D721Med (cell line): Measurements from ENCODE around the gene CSPG4.
"Not testable (repeated sequence)": the region's sequence is repeated elsewhere in the genome, so short reads cannot be mapped to it uniquely, and the experiment has no call there.

ENCODE experiments used
- DNase-seq: peaks from one replicate; pipeline ENCODE4 v3.0.0; 2011; ENCODE audit warnings: low spot score; ENCODE audit not compliant: insufficient read length
- FAIRE-seq: peaks from 2 replicates; lab custom pipeline; 2011; peaks lifted over from hg19 to GRCh38; lab: Jason Lieb, UNC
- TF ChIP-seq, protein P1 (sequence below): IDR thresholded peaks from 2 replicates; pipeline ENCODE4 v1.5.1; 2012; ENCODE audit warnings: mild to moderate bottlenecking, control low read depth; ENCODE audit not compliant: insufficient read depth; ENCODE audit errors: missing control alignments

CSPG4 gene

DNA sequence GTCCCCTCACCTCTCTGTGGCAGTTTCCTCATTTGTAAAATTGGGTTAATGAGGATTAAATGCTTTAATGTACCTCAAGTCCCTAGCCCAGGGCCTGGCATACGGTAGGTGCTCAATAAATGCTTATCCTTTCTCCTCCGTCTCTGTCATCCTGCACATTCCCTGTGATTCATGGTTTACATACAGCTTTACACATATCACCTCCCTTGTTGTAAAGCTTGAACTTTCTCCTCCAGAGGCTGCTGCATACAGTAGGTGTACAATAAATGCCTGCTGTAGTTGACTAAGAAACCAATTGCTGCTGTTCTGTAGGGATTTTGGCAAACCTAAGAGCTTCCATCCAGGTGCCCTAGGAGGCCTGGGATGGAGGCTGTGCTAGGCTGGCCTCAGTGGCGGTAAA, 1.5 kb upstream of the CSPG4 start:
- no peak for DNase-seq
- TF ChIP-seq, protein P1, sequence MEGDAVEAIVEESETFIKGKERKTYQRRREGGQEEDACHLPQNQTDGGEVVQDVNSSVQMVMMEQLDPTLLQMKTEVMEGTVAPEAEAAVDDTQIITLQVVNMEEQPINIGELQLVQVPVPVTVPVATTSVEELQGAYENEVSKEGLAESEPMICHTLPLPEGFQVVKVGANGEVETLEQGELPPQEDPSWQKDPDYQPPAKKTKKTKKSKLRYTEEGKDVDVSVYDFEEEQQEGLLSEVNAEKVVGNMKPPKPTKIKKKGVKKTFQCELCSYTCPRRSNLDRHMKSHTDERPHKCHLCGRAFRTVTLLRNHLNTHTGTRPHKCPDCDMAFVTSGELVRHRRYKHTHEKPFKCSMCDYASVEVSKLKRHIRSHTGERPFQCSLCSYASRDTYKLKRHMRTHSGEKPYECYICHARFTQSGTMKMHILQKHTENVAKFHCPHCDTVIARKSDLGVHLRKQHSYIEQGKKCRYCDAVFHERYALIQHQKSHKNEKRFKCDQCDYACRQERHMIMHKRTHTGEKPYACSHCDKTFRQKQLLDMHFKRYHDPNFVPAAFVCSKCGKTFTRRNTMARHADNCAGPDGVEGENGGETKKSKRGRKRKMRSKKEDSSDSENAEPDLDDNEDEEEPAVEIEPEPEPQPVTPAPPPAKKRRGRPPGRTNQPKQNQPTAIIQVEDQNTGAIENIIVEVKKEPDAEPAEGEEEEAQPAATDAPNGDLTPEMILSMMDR: no peak
- no peak for FAIRE-seq

DNA sequence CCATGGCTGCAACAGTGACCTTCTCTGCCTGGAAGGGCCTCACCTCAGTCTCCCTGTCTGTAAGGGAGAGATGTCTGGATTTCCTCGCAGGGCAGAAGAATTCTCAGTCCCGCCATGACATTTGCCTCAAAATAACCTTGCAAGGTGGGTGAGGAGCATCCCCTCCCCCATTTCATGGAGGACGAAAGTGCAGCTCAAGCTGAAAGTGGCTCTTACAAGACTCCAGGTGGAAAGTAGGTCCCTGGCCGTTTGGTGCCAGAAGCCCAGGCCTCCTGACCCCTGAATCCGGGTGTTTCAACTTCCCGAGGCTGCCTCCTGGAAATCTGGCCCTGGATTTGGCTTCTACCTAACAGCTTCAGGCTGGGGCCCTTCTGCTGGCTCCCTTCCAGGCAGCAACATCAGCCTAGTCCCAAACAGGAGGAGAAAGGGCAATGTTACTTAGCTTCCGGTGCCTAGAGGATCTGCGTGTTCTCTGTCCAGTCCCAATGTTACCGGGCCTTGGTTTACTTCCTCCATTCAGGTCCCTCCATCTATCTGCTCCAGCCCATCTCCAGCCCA, 769 bp upstream of the CSPG4 start:
- DNase-seq (no peak), FAIRE-seq (no peak)
- TF ChIP-seq, protein P1: no peak

DNA sequence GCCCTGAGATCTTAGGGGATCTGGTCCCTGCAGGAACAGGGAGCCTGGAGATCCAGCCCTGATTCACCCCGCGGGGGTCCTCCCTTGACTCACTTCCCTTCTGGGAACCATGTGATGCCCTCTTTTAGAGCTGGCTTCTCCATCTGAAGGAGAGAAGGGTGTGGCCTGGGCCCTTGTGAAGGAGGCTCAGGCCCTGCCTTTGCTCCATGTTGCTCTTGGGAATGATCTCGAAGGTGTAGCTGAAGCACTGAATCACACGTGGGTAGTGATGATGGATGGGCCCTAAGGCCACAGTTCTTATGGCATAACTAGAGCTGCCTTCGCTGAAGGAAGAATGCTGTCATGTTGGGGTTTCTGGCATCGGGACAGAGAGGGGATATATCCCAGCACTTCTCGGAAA, 1.2 kb downstream of the CSPG4 start:
- FAIRE-seq, DNase-seq: not testable (repeated sequence)

DNA sequence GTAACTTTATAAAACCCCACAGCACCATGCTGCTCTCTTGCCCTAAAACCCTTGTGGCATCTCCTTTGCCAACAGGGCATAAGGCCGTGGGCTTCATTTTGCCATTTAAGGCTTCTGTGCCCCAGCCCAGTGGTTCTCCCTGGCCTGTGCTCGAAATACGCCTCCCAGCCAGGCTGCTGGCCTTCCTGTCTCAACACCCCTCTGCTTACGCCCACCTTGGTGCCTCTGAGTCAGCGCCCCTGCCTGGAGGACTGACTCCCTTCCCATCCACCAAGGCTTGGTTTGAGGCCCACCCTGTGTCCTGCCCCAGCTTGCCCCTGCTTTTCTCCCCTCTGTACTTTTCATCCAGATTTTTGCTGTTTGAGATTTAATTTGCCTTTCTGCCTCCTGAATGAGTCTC, 1.8 kb downstream of the CSPG4 start:
- FAIRE-seq: not testable (repeated sequence)

DNA sequence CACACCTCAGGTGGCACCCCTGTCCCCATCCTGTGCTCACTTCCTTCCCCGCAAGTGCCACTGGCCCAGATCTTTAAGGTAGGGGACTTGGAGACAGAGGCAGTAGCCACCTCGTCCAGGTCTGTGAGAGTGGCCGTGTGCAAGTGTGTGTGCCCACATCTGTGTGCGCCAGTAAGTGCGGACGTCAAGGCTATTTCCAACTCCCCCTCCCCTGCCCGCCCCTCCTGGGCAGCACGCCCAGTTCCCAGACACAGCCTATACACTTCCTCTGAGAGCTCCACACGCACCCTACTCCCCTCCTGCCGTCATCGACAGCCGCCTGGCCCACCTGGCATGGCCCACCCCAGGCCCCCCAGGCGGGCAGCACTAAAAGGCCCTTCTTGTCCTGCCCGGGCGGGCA, 3.2 kb downstream of the CSPG4 start:
- not testable (repeated sequence) for FAIRE-seq, DNase-seq

More for the DNA sequence above, 1.8 kb downstream of the CSPG4 start:
- not testable (repeated sequence) for DNase-seq

DNA sequence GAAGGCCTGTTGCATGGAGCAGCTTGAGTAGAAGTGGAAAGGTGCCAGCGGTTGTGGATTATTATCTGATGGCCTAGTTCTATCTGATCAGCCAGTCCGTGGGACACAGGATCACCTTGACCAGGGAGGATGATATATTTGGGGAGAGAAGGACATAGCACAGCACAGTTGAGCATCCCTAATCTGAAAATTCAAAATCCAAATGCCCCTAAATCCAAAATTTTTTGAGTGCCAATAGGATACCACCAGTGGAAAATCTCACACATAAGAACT, 6.0 kb downstream of the CSPG4 start:
- TF ChIP-seq, protein P1: no peak
- FAIRE-seq (no peak), DNase-seq (no peak)

DNA sequence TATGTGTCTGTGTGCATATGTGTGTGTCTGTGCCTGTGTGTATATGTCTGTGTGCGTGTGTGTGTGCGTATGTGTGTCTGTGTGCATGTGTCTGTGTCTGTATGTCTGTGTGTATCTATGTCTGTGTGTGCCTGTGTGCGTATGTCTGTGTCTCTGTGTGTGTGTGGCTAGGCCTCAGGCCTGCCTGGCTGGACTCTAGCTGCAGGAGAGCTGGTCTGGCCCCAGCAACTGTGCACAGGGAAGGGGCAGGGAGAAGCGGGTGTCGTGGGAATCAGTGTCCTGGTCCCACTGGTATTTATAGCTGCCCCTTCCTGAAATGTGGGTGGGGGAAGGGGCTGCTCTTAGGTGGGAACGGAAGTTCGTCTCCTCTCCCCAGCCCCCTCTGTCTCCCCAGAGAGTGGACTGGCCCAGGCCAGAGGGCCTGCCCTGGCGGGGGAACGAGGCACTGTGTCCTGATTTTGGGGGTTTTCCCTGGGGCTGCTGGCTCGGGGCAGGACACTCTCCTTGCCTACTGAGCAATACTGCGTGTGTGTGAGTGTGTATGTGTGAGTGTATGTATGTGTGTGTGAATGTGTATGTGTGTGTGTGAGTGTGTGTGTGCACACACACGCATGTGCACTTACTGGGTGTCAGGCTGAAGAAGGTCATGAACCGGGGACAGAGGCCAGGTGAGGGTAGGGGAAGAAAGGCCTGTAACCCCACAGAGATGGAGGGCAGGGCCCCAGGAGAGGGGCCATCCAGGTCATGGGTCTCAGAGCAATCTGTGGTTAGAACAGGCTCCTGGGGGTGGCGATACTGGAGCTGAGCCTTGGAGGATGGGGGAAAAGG, 6.6 kb downstream of the CSPG4 start:
- TF ChIP-seq, protein P1: no peak
- DNase-seq (no peak), FAIRE-seq (no peak)

DNA sequence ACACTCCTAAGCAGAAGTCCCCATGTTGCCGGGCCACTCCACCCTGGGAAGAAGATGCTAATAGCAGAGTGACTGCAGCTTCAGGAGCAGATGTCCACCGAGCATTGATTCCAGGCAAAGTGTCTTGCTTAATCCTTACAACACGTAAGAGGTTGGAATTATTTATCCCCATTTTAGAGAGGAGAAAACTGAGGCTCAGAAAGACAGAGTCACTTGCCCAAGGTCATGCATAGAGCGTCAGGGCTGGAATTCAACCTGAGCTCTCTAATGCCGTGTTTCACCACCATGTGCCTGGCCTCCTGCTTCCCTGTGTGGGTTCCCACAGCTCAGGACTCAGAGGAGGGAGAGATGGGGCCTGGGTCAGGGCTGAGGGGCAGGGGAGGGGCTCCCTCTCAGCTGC, 7.3 kb downstream of the CSPG4 start:
- not testable (repeated sequence) for FAIRE-seq, DNase-seq

DNA sequence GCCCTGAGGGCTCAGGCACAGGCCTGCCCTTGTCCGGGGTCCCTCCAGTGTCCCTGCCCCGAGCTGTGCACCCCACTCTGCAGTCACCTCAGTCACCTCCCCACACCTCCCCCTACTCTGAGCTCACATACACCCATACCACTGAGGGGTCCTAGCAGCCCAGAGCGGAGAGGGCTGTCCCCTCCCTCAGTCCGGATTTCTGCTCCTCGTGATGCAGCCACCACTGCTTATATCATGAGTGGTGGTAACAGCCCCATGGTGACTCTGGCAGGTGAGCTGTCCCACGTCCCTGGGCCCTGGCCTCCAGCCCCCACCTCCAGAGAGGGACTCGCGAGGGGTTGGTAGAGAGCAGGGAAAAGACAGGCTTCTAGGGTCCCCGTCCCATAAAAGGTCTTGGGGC, 8.0 kb downstream of the CSPG4 start:
- FAIRE-seq: no peak
- TF ChIP-seq, protein P1: no peak

More for the DNA sequence above, 8.0 kb downstream of the CSPG4 start:
- no peak for DNase-seq
